Adrenal gland (tissue), 5 donors: ENCODE results near the gene TBL3.

Experiments
- POLR2A ChIP-seq, 2 donors: fragments of 450-650 bp; IDR thresholded peaks; one replicate each; pipeline ENCODE4 v1.6.1; 2017; ENCODE audit warnings: antibody characterized with exemption in 2 of 2, mild to moderate bottlenecking in 2 of 2, moderate library complexity in 1 of 2
- TF ChIP-seq, protein P1 (sequence below), 6 experiments: fragments of 450-650 bp in 4 of 6; fragments of 200-600 bp in 2 of 6; sonication (generic) in 1 of 6; IDR thresholded peaks; 1 replicate in 5 of 6; 2 replicates in 1 of 6; pipeline versions ENCODE4 v1.5.1 to v1.8.0; 2016 to 2021; ENCODE audit warnings: antibody characterized with exemption in 6 of 6, mild to moderate bottlenecking in 2 of 6, moderate library complexity in 1 of 6
- donor health status: DM: no; HTN: no; CAD: no.

DNA sequence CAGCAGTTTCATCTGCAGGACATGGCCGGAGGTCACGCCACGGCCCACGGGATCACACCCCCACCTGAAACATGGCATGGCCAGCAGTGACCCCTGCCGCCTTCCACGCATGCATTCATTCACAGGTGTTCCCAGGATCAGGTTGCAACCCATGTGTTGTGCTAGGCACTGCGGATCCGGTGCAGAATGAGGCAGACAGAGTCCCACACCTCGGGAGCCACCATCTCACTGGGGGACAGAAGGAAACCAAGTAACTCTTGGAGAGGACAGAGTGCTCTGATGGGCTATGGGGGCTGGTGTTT, 24.5 kb upstream of the TBL3 start:
- TF ChIP-seq, protein P1, sequence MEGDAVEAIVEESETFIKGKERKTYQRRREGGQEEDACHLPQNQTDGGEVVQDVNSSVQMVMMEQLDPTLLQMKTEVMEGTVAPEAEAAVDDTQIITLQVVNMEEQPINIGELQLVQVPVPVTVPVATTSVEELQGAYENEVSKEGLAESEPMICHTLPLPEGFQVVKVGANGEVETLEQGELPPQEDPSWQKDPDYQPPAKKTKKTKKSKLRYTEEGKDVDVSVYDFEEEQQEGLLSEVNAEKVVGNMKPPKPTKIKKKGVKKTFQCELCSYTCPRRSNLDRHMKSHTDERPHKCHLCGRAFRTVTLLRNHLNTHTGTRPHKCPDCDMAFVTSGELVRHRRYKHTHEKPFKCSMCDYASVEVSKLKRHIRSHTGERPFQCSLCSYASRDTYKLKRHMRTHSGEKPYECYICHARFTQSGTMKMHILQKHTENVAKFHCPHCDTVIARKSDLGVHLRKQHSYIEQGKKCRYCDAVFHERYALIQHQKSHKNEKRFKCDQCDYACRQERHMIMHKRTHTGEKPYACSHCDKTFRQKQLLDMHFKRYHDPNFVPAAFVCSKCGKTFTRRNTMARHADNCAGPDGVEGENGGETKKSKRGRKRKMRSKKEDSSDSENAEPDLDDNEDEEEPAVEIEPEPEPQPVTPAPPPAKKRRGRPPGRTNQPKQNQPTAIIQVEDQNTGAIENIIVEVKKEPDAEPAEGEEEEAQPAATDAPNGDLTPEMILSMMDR (IDR thresholded peaks at IDR 0.05) = no peak
- TF ChIP-seq POLR2A (IDR thresholded peaks at IDR 0.05) = no peak
